ENCODE data around the gene SLC39A11. TPM values are rescaled to one million over a fixed set of nuclear protein-coding genes. Genes with fewer than 3 reads are reported as not detected.
A peak's percentile ranks its signal among the peaks of the same experiment; 100 is the strongest.

Gene SLC39A11
- total and polyA plus RNA-seq, 8 donors, result 13.6 to 49.0 (median 17.5) TPM

DNA sequence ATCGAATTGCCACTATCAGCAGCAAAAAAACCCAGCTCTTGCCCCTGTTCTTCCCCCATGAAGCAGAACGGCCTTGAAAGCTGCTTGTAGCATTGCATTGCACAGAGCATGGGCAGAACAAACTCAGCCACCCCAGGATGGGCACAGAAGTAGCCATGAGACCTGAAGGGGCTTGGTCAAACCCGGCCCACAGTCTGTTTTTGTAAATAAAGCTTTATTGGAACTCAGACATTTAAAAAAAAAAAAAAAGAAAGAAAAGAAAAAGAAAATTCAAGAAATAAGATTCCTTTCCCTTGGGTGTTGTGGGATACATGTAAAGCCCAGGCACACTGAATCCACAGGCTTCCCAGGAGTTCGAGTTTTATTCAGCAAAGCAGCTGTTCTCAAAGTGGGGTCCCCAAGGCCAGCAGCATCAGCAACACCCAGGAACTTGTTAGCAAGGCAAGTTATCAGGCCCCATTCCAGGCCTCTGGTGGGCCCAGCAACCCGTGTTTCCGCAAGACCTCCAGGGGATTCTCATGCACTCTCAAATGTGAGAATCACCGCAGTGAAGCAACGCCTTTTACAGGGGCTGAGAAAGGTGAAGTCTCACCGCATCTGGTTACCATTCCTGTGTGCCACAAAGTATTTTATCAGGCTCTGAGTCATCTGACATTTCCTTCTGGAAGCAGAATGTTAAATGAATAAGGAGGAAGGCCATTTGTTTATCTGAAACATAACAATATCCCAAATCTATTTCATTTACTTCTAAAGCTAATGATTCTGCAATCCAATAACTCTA is 108.2 kb downstream of the SLC39A11 start:
- no peak overlapping the region for H3K27ac ChIP-seq
- no peak for ATAC-seq

DNA sequence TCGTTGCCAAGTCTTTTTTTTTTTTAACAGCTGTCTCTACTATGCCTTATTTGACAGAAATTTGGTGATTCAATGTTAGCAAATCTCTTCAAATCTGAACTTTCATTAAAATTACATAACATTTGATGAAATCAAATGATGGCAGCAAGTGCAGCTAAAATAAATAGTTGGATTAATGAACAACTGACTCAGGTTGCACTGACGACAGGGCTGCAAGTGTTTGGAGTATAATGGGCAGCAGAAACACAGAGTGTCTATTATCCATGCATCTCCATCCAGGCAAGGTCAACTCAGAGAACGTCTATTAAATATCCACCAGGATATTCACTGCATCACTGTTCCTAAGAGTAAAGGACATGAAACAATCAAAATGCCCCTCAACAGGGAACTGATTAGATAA is 109.8 kb downstream of the SLC39A11 start:
- Histone ChIP-seq H3K36me3 (no peaks in the 10 kb centered on the region), H3K27ac (no peak overlapping the region), H3K27me3 (no peaks in the 10 kb centered on the region), H3K4me1 (peaks cover 0 to 30% of the 10 kb centered on the region in 2 donors), H3K9me3 (no peaks in the 10 kb centered on the region), H3K4me3 (no peak overlapping the region)
- DNase-seq, result no peak
- intact Hi-C loops (cut with DNase I), result loop anchor here in 1 of 2 donors (10.0 kb wide), 1 partner anchor 182 kb away; the partner anchor contains the start of gene SSTR2
- TF ChIP-seq, protein P1, sequence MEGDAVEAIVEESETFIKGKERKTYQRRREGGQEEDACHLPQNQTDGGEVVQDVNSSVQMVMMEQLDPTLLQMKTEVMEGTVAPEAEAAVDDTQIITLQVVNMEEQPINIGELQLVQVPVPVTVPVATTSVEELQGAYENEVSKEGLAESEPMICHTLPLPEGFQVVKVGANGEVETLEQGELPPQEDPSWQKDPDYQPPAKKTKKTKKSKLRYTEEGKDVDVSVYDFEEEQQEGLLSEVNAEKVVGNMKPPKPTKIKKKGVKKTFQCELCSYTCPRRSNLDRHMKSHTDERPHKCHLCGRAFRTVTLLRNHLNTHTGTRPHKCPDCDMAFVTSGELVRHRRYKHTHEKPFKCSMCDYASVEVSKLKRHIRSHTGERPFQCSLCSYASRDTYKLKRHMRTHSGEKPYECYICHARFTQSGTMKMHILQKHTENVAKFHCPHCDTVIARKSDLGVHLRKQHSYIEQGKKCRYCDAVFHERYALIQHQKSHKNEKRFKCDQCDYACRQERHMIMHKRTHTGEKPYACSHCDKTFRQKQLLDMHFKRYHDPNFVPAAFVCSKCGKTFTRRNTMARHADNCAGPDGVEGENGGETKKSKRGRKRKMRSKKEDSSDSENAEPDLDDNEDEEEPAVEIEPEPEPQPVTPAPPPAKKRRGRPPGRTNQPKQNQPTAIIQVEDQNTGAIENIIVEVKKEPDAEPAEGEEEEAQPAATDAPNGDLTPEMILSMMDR (IDR thresholded peaks at IDR 0.05), result no peak
- no peak for ATAC-seq

More for the DNA sequence above, 108.2 kb downstream of the SLC39A11 start:
- TF ChIP-seq, protein P1 (IDR thresholded peaks at IDR 0.05), result no peak
- Histone ChIP-seq H3K9me3 (no peaks in the 10 kb centered on the region), H3K4me3 (no peak overlapping the region), H3K27me3 (no peaks in the 10 kb centered on the region), H3K4me1 (peaks cover 0 to 22% of the 10 kb centered on the region in 2 donors), H3K36me3 (no peaks in the 10 kb centered on the region)
- intact Hi-C loops (cut with DNase I), result loop anchor here in 1 of 2 donors (10.0 kb wide), 1 partner anchor 180 kb away; the partner anchor contains the start of gene SSTR2
- no peak for DNase-seq

DNA sequence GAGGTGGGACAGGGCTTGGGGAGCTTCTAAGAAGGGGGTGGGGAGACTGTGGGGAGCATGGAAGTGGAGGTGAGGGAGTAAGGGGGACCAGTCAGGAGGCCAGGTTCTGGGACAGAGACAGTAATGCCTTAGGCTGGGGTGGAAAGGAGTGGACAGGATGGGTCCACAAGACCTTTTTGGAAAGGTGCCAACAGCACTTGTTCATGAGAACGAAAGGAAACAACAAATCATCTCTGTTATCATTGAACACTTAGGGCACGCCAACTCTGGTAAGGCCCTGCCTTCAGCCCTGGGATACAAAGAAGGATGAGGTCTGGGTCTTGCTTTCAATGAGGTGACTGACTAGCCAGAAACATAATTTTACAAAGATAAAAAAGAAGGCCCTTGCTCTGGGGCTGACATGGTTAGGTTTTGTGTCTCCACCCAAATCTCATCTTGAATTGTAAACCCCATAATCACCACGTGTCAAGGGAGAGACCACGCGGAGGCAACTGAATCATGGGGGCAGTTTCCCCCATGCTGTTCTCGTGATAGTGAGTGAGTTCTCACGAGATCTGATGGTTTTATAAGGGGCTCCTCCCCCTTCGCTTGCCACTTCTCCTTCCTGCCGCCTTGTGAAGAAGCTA is 113.8 kb downstream of the SLC39A11 start:
- DNase-seq (no peak), ATAC-seq (no peak)
- no peak overlapping the region for H3K4me3 ChIP-seq
- H3K27ac ChIP-seq, result peak overlapping the region in 1 of 2 donors; percentile 62
- no peaks in the 10 kb centered on the region for H3K36me3 ChIP-seq
- peaks cover 11 to 20% of the 10 kb centered on the region in 2 donors for H3K4me1 ChIP-seq
- H3K27me3 ChIP-seq, result no peaks in the 10 kb centered on the region
- intact Hi-C loops (cut with DNase I), result no loop called here
- no peaks in the 10 kb centered on the region for H3K9me3 ChIP-seq
- TF ChIP-seq, protein P1 (IDR thresholded peaks at IDR 0.05), result no peak

DNA sequence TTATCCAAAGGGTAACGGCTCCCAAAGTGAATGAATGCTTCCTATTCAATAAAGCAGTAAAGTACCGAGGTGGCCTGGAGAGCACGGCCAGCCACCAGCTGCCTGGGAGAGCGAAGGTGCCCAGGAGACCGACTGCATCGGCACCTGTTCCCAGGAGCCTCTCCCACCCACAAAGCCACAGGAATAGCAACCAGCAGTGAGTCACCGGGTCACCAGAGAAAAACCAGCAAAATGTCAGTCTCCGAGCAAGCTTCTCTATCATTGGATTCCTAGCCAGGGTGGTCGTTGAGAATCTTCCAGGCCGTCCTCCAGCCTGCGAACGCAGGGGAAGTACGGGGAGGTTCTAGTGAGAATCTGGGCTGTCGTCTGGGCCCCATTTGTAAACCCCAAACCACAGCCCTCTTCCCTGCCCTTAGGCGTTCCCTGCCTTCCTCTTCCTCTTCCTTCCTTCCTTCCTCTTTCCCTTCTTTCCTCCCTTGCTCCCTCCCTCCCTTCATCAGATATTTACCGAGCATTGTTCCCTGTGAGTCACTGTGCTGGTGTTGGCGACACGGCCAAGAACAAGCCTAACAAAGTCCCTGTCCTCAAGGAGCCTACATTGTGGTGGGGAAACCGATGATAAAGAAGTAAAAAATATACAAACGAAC is 114.6 kb downstream of the SLC39A11 start:
- Histone ChIP-seq H3K4me1 (peaks cover 11 to 20% of the 10 kb centered on the region in 2 donors), H3K27me3 (no peaks in the 10 kb centered on the region), H3K27ac (peak overlapping the region in 1 of 2 donors; percentile 62), H3K9me3 (no peaks in the 10 kb centered on the region), H3K4me3 (no peak overlapping the region), H3K36me3 (no peaks in the 10 kb centered on the region)
- DNase-seq, result no peak
- ATAC-seq, result peak; percentile 6
- intact Hi-C loops (cut with DNase I), result no loop called here
- TF ChIP-seq, protein P1 (IDR thresholded peaks at IDR 0.05), result no peak
